K562 (cell line): Measurements from ENCODE around the gene CTIF. TPM values are rescaled to one million over a fixed set of nuclear protein-coding genes. Genes with fewer than 3 reads are reported as not detected.

Source experiments
- CBFA2T3 ChIP-seq: fragments of 450-650 bp; IDR thresholded peaks from 2 replicates; pipeline ENCODE4 v1.6.1; 2017
- CREB5 ChIP-seq: fragments of 250-450 bp; sonication (Bioruptor Pico); IDR thresholded peaks from 2 replicates; pipeline ENCODE4 v1.5.0; 2020; ENCODE audit warnings: mild to moderate bottlenecking
- E2F3 ChIP-seq: fragments of 250-450 bp; sonication (Bioruptor Pico); IDR thresholded peaks from 2 replicates; pipeline ENCODE4 v1.4.0; 2020; ENCODE audit warnings: mild to moderate bottlenecking
- MEF2D ChIP-seq: conservative IDR thresholded peaks from 2 replicates; pipeline ENCODE4 v1.6.1; 2016; ENCODE audit warnings: low read depth, missing genetic modification characterization, missing compliant biosample characterization
- MGA ChIP-seq: fragments of 450-650 bp; IDR thresholded peaks from 2 replicates; pipeline ENCODE4 v1.6.1; 2016; ENCODE audit warnings: mild to moderate bottlenecking, moderate library complexity
- MLLT1 ChIP-seq, 2 experiments: fragments of 450-650 bp; IDR thresholded peaks; 2 replicates each; pipeline ENCODE4 v1.6.1; 2016
- RAD21 ChIP-seq, 2 experiments: fragments of 250-450 bp in 1 of 2; fragments of 450-650 bp in 1 of 2; sonication (Bioruptor Pico) in 1 of 2; formaldehyde crosslinking in 1 of 2; IDR thresholded peaks in 1 of 2; conservative IDR thresholded peaks in 1 of 2; 2 replicates each; pipeline versions ENCODE4 v1.4.0 to v1.8.0; 2020 to 2022; ENCODE audit warnings: mild to moderate bottlenecking in 2 of 2, moderate library complexity in 1 of 2
- polyA plus RNA-seq, 8 experiments: library from polyadenylated mRNA; depleted of rRNA in 4 of 8; stranded (reverse) in 5 of 8; unstranded in 3 of 8; fragments of >200 nt; fragmentation: Nextera tagmentation in 2 of 8; fragmentation: Illumina TruSeq in 1 of 8; extraction: Ambion mirVana in 2 of 8; extraction: Trizol in 1 of 8; gene quantifications; 2 replicates each; pipeline versions ENCODE4 v1.2.1 to v1.2.3, GENCODE V29; 2011 to 2014; ENCODE audit warnings: inconsistent platforms in 1 of 8, missing spikeins in 1 of 8
- total RNA-seq, 7 experiments: library from RNA; depleted of rRNA in 6 of 7; stranded (reverse); fragments of >200 nt in 6 of 7; fragmentation: Illumina TruSeq in 2 of 7; extraction: Trizol in 2 of 7; gene quantifications; 2 replicates each; pipeline versions ENCODE4 v1.2.1 to v1.2.3, GENCODE V29; 2011 to 2021; ENCODE audit warnings: low replicate concordance in 1 of 7
- TF ChIP-seq, protein P1 (sequence below): fragments of 450-650 bp; IDR thresholded peaks from 2 replicates; pipeline ENCODE4 v1.7.1; 2018; ENCODE audit warnings: mild to moderate bottlenecking, low read depth; ENCODE audit not compliant: partially characterized antibody

Gene CTIF
- total and polyA plus RNA-seq, 9 of the 15 experiments (the other 6 are each of a cell fraction or from before 2014, with no cell fraction given) = 0.17 to 11.5 (median 2.2) TPM

- TF ChIP-seq RAD21 (CRISPR knock-in tag; conservative IDR thresholded peaks at IDR 0.05 in 1 of 2, IDR thresholded peaks at IDR 0.05 in 1 of 2) (peak; percentile 6 to 26; a peak in 1 of 4 replicates), CBFA2T3 (peak; percentile 33), MEF2D (tag) (peak; percentile 47; the same call in 1 of the 2 replicates), MLLT1 (IDR thresholded peaks at IDR 0.05) (no peak), E2F3 (no peak), MGA (no peak), CREB5 (no peak)
- TF ChIP-seq, protein P1, sequence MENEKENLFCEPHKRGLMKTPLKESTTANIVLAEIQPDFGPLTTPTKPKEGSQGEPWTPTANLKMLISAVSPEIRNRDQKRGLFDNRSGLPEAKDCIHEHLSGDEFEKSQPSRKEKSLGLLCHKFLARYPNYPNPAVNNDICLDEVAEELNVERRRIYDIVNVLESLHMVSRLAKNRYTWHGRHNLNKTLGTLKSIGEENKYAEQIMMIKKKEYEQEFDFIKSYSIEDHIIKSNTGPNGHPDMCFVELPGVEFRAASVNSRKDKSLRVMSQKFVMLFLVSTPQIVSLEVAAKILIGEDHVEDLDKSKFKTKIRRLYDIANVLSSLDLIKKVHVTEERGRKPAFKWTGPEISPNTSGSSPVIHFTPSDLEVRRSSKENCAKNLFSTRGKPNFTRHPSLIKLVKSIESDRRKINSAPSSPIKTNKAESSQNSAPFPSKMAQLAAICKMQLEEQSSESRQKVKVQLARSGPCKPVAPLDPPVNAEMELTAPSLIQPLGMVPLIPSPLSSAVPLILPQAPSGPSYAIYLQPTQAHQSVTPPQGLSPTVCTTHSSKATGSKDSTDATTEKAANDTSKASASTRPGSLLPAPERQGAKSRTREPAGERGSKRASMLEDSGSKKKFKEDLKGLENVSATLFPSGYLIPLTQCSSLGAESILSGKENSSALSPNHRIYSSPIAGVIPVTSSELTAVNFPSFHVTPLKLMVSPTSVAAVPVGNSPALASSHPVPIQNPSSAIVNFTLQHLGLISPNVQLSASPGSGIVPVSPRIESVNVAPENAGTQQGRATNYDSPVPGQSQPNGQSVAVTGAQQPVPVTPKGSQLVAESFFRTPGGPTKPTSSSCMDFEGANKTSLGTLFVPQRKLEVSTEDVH = no peak
These were observed 259.0 kb downstream of the CTIF start (continued) for GRCh38 chr18:48797841-48798255.
